ENCODE measurements around the gene CASP8AP2.
"Not testable (repeated sequence)": the region's sequence is repeated elsewhere in the genome, so short reads cannot be mapped to it uniquely, and the experiment has no call there.

The CASP8AP2 gene

GRCh38 chr6:89829472-89830169 is at the start of gene CASP8AP2:
CASP8AP2 (plus strand) TSS chr6:89829880.
- peak; percentile 95 for DNase-seq

- no peak for DNase-seq
Measured at GRCh38 chr6:89781070-89782034, 48.3 kb upstream of the CASP8AP2 start.

GRCh38 chr6:89782222-89782621 is 47.5 kb upstream of the CASP8AP2 start:
- DNase-seq: no peak

- not testable (repeated sequence) for DNase-seq
Measured at GRCh38 chr6:89783293-89783692, 46.4 kb upstream of the CASP8AP2 start.

- DNase-seq: no peak
Measured at GRCh38 chr6:89784838-89785237, 44.8 kb upstream of the CASP8AP2 start.

GRCh38 chr6:89786970-89787369 is 42.7 kb upstream of the CASP8AP2 start:
- DNase-seq: no peak

- DNase-seq: no peak
Measured at GRCh38 chr6:89787660-89788328, 41.9 kb upstream of the CASP8AP2 start.

- no peak for DNase-seq
Measured at GRCh38 chr6:89789980-89790379, 39.7 kb upstream of the CASP8AP2 start.

GRCh38 chr6:89790403-89790802 is 39.3 kb upstream of the CASP8AP2 start:
- DNase-seq: no peak

- DNase-seq: no peak
Measured at GRCh38 chr6:89792881-89793280, 36.8 kb upstream of the CASP8AP2 start.

GRCh38 chr6:89793586-89793985 is 36.1 kb upstream of the CASP8AP2 start:
- DNase-seq: no peak

GRCh38 chr6:89794324-89794723 is 35.4 kb upstream of the CASP8AP2 start:
- no peak for DNase-seq

- no peak for DNase-seq
Measured at GRCh38 chr6:89797317-89797716, 32.4 kb upstream of the CASP8AP2 start.

GRCh38 chr6:89799096-89799495 is 30.6 kb upstream of the CASP8AP2 start:
- DNase-seq: no peak

- no peak for DNase-seq
Measured at GRCh38 chr6:89799756-89800155, 29.9 kb upstream of the CASP8AP2 start.

GRCh38 chr6:89803271-89803670 is 26.4 kb upstream of the CASP8AP2 start:
- DNase-seq: no peak

GRCh38 chr6:89805814-89806371 is 23.8 kb upstream of the CASP8AP2 start:
- no peak for DNase-seq

- no peak for DNase-seq
Measured at GRCh38 chr6:89807581-89807980, 22.1 kb upstream of the CASP8AP2 start.

GRCh38 chr6:89813422-89813821 is 16.3 kb upstream of the CASP8AP2 start:
- not testable (repeated sequence) for DNase-seq

GRCh38 chr6:89817481-89817880 is 12.2 kb upstream of the CASP8AP2 start:
- no peak for DNase-seq

- DNase-seq: no peak
Measured at GRCh38 chr6:89818977-89819335, 10.7 kb upstream of the CASP8AP2 start.

- peak; percentile 91 to 92 for DNase-seq
Measured at GRCh38 chr6:89819336-89820130, 10.1 kb upstream of the CASP8AP2 start, which contains the start of gene MDN1. MDN1 (minus strand) TSS chr6:89819794; CDS start chr6:89819607, 187 bp downstream.
